Fibroblast of the aortic adventitia (primary cell): ENCODE measurements around the gene UFD1. TPM values are rescaled to one million over a fixed set of nuclear protein-coding genes. Genes with fewer than 3 reads are reported as not detected.

Experiments
- DNase-seq: peaks from one replicate; pipeline ENCODE4 v3.0.0-alpha.2; 2010; ENCODE audit warnings: low read depth
- H3K4me3 ChIP-seq: 2 replicates; pipeline ENCODE4 v1.5.1; 2011; ENCODE audit warnings: low read depth, mild to moderate bottlenecking, control low read depth, low read length, moderate library complexity
- total RNA-seq: library from RNA; depleted of rRNA; stranded (reverse); fragments of >200 nt; gene quantifications from 2 replicates; pipeline ENCODE4 v1.2.3, GENCODE V29; 2012; ENCODE audit warnings: low replicate concordance
- TF ChIP-seq, protein P1 (sequence below): IDR thresholded peaks from 2 replicates; pipeline ENCODE4 v1.5.1; 2011; ENCODE audit warnings: mild to moderate bottlenecking, low read length, control low read depth, inconsistent platforms; ENCODE audit not compliant: insufficient read depth

UFD1 gene
- total RNA-seq, 1 donor, result 70.8 TPM

DNA sequence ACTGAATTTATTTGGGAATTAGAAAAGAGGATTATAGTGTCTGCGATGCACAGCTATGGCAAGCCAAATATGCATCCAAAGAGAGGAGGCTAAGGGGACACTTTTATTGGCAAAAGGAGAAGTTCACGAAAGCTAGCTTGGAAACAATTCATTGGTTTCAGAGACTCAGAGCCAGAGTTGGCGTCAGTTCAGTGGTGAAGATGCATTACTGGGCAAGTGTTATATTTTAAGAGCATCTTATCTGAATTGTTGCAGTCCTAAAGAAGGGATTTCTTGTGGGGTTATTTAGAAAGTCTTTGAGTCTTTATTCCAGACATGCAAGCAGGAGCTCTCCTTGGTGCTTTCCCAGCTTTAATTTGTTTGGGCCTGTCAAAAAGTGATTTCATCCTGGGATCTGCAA is 30.2 kb upstream of the UFD1 start:
- DNase-seq, result no peak
- TF ChIP-seq, protein P1, sequence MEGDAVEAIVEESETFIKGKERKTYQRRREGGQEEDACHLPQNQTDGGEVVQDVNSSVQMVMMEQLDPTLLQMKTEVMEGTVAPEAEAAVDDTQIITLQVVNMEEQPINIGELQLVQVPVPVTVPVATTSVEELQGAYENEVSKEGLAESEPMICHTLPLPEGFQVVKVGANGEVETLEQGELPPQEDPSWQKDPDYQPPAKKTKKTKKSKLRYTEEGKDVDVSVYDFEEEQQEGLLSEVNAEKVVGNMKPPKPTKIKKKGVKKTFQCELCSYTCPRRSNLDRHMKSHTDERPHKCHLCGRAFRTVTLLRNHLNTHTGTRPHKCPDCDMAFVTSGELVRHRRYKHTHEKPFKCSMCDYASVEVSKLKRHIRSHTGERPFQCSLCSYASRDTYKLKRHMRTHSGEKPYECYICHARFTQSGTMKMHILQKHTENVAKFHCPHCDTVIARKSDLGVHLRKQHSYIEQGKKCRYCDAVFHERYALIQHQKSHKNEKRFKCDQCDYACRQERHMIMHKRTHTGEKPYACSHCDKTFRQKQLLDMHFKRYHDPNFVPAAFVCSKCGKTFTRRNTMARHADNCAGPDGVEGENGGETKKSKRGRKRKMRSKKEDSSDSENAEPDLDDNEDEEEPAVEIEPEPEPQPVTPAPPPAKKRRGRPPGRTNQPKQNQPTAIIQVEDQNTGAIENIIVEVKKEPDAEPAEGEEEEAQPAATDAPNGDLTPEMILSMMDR, result no peak
- no peak overlapping the region for H3K4me3 ChIP-seq

DNA sequence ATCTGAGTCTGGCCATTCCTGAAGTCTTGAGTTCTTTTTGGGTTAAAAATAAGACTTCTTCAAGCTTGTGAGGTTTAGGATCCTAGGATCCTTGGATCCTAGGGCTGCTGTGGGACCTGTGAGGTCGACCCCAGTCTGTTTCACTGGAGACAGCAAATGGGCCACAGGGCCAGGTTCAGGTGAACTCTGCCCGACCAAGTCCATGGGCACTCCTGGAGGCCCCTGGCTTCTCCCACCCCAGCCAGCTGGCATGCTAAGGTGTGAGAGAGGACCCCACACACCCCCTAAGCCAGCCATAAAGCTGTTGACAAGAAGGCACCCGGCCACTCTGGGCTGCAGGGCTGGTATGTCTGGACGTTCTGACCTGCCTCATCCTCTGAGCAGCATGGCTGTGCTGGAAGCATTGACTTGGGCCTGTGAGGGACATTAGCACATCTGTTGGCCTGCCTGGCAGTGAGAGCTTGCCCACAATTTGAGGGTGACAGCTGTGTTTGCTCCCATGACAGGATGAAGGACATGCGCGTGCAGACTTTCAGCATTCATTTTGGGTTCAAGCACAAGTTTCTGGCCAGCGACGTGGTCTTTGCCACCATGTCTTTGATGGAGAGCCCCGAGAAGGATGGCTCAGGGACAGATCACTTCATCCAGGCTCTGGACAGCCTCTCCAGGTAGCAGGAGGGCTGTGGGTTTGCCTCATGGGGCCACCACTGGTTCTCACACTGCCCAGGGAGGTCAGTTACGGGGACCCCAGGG is 29.2 kb upstream of the UFD1 start:
- H3K4me3 ChIP-seq, result no peak overlapping the region
- no peak for DNase-seq

DNA sequence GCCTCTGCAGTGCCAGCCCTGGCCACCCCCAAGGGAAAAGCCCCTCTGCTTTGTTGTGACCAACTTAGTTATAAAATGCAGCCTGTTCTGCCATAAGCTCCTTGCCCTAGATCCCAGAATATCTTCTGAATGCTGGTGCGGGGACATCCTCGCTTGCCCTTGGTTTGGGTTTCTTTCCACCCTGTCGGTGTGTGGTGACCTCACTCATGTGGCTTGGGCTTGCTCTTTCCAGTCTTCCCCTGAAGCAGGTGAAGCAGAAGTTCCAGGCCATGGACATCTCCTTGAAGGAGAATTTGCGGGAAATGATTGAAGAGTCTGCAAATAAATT is 28.5 kb upstream of the UFD1 start:
- no peak overlapping the region for H3K4me3 ChIP-seq
- DNase-seq, result no peak
- TF ChIP-seq, protein P1, result no peak

More for the DNA sequence above, 29.2 kb upstream of the UFD1 start:
- TF ChIP-seq, protein P1, result no peak

DNA sequence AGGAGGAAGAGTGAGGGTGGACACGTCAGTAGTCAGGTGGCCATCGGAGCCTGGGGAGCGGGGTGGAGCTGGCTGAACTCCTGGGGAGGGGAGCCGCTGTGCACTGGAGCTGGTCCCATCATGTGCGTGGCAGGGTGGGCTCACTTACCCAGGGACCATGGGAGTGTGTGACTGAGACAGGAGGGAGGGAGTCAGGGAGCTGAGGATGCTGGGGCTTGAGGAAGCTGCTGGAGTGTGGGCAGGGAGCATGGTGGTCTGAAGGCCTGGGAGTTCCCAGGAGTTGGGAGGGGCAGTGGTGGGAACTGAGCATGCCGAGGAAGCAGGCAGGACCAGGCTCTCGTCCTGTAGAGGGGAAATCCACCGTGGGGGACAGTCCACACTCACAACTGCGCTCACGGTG is 27.2 kb upstream of the UFD1 start:
- no peak for DNase-seq
- TF ChIP-seq, protein P1, result no peak
- no peak overlapping the region for H3K4me3 ChIP-seq

DNA sequence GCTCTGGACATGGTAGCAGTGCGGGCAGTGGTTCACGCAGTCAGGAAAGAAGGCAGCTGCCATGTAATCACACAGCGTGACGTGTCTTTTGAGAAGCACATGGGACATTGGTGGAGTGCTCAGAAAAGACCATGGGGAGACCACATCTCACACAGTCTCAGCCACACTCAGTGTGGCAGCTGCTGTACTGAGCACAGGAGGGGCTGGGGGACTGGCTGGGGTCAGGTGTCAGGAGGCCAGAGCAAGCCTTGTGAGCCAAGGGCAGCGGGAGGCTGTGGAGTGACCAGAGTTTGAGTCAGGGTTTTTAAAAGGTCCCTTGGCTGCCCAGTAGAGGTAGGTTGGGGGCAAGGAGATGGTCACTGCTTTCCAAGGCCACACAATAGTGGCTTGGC is 26.7 kb upstream of the UFD1 start:
- DNase-seq, result no peak
- no peak overlapping the region for H3K4me3 ChIP-seq
- TF ChIP-seq, protein P1, result no peak

DNA sequence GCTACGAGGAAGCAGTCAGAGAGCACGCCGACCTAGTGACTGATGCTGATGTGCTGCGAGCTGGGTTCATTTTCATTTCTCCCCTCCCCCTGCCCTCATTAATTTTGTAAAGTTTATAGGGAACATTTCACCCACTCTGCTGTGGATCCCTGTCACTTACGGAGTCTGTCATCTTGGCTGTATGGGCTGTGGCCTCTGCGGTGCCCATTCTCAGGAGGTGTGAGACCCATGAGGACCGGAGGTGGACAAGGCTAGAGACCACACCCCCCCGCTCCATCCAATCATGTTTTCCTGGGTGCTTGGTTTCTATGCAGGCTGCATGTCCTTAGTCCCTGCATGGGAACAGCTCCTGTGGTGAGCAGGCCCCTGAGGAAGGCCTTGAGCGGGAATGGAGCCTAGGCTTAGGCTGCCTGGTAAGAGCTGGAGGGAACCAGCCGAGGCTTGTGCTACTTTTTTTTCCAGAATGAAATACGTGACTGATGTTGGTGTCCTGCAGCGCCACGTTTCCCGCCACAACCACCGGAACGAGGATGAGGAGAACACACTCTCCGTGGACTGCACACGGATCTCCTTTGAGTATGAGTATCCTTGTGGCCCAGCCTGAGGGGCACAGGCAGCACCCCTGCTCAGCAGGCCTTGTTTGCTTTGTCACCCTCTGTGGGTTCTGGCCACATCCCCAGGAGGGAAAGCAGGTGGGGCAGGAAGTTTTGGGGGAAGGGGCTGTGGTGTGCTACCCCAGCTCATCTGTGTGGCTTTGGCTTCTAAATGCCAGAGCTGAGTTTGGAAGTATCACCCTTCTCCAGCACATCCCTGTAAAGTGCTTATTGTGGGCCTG is 26.1 kb upstream of the UFD1 start:
- no peak for DNase-seq
- H3K4me3 ChIP-seq, result no peak overlapping the region
- TF ChIP-seq, protein P1, result no peak
